22Rv1 (cell line): ENCODE results near the gene FAM184B.

Source experiments
- H3K27ac ChIP-seq: fragments of 450-650 bp; 2 replicates; pipeline ENCODE4 v1.5.1; 2017
- CTCF ChIP-seq: fragments of 450-650 bp; IDR thresholded peaks from 2 replicates; pipeline ENCODE4 v1.5.1; 2017; ENCODE audit warnings: mild to moderate bottlenecking
- ZFX ChIP-seq: fragments of 450-650 bp; IDR thresholded peaks from 2 replicates; pipeline ENCODE4 v1.6.1; 2017; ENCODE audit warnings: antibody characterized with exemption, borderline replicate concordance

The FAM184B gene

GRCh38 chr4:17757621-17758020, 23.8 kb downstream of the FAM184B start:
- no peak overlapping the region for H3K27ac ChIP-seq
- TF ChIP-seq CTCF: no peak

- H3K27ac ChIP-seq: no peak overlapping the region
- no peak for TF ChIP-seq ZFX
- TF ChIP-seq CTCF: no peak
Observed at GRCh38 chr4:17753646-17754045, 27.8 kb downstream of the FAM184B start.

GRCh38 chr4:17740702-17741101, 40.7 kb downstream of the FAM184B start:
- no peak for TF ChIP-seq ZFX
- TF ChIP-seq CTCF: no peak

GRCh38 chr4:17736484-17736883, 44.9 kb downstream of the FAM184B start:
- TF ChIP-seq ZFX (no peak), CTCF (no peak)
- H3K27ac ChIP-seq: no peak overlapping the region

More at GRCh38 chr4:17740702-17741101, 40.7 kb downstream of the FAM184B start:
- H3K27ac ChIP-seq: no peak overlapping the region

- H3K27ac ChIP-seq: no peak overlapping the region
- no peak for TF ChIP-seq CTCF
- TF ChIP-seq ZFX: no peak
Observed at GRCh38 chr4:17726911-17727310, 54.5 kb downstream of the FAM184B start.

- TF ChIP-seq ZFX (no peak), CTCF (no peak)
- no peak overlapping the region for H3K27ac ChIP-seq
Observed at GRCh38 chr4:17723648-17724047, 57.8 kb downstream of the FAM184B start.

- H3K27ac ChIP-seq: no peak overlapping the region
- no peak for TF ChIP-seq CTCF
- TF ChIP-seq ZFX: no peak
Observed at GRCh38 chr4:17722356-17722700, 59.1 kb downstream of the FAM184B start.
